Smooth muscle cell of the brain vasculature (primary cell): ENCODE results near the gene TMEM51.
A peak's percentile ranks its signal among the peaks of the same experiment; 100 is the strongest.
"Not testable (repeated sequence)": the region's sequence is repeated elsewhere in the genome, so short reads cannot be mapped to it uniquely, and the experiment has no call there.

ENCODE experiments used
- DNase-seq: peaks from one replicate; pipeline ENCODE4 v3.0.0-alpha.2; 2012; ENCODE audit warnings: low read depth, low spot score

Gene TMEM51

GRCh38 chr1:15154480-15155036, 1.0 kb downstream of the TMEM51 start:
- DNase-seq = no peak

GRCh38 chr1:15155191-15155590, 1.6 kb downstream of the TMEM51 start:
- DNase-seq = no peak

GRCh38 chr1:15155888-15156741, 2.6 kb downstream of the TMEM51 start:
- no peak for DNase-seq

- no peak for DNase-seq
Measured at GRCh38 chr1:15156807-15157380, 3.3 kb downstream of the TMEM51 start.

GRCh38 chr1:15157524-15158399, 4.2 kb downstream of the TMEM51 start:
- no peak for DNase-seq

- DNase-seq = no peak
Measured at GRCh38 chr1:15158506-15159165, 5.1 kb downstream of the TMEM51 start.

- no peak for DNase-seq
Measured at GRCh38 chr1:15159166-15159555, 5.6 kb downstream of the TMEM51 start.

- DNase-seq = no peak
Measured at GRCh38 chr1:15160626-15161025, 7.1 kb downstream of the TMEM51 start.

- DNase-seq = no peak
Measured at GRCh38 chr1:15167386-15167785, 13.8 kb downstream of the TMEM51 start.

- peak; percentile 62 for DNase-seq
Measured at GRCh38 chr1:15168479-15168878, 14.9 kb downstream of the TMEM51 start.

GRCh38 chr1:15170071-15170470, 16.5 kb downstream of the TMEM51 start:
- no peak for DNase-seq

GRCh38 chr1:15171271-15171908, 17.8 kb downstream of the TMEM51 start:
- DNase-seq = no peak

- no peak for DNase-seq
Measured at GRCh38 chr1:15172405-15173259, 19.1 kb downstream of the TMEM51 start.

- DNase-seq = no peak
Measured at GRCh38 chr1:15173863-15174614, 20.5 kb downstream of the TMEM51 start.

- DNase-seq = no peak
Measured at GRCh38 chr1:15174615-15174983, 21.1 kb downstream of the TMEM51 start.

- DNase-seq = not testable (repeated sequence)
Measured at GRCh38 chr1:15175324-15176094, 22.0 kb downstream of the TMEM51 start.

- DNase-seq = no peak
Measured at GRCh38 chr1:15176120-15176519, 22.6 kb downstream of the TMEM51 start.

GRCh38 chr1:15176898-15177665, 23.5 kb downstream of the TMEM51 start:
- DNase-seq = no peak
